ENCODE measurements around the gene ESYT1. TPM values are rescaled to one million over a fixed set of nuclear protein-coding genes. Genes with fewer than 3 reads are reported as not detected.
"Not testable (repeated sequence)": the region's sequence is repeated elsewhere in the genome, so short reads cannot be mapped to it uniquely, and the experiment has no call there.

ESYT1 gene
- total RNA-seq, 1 experiment from 2014 or later: 163 TPM

DNA sequence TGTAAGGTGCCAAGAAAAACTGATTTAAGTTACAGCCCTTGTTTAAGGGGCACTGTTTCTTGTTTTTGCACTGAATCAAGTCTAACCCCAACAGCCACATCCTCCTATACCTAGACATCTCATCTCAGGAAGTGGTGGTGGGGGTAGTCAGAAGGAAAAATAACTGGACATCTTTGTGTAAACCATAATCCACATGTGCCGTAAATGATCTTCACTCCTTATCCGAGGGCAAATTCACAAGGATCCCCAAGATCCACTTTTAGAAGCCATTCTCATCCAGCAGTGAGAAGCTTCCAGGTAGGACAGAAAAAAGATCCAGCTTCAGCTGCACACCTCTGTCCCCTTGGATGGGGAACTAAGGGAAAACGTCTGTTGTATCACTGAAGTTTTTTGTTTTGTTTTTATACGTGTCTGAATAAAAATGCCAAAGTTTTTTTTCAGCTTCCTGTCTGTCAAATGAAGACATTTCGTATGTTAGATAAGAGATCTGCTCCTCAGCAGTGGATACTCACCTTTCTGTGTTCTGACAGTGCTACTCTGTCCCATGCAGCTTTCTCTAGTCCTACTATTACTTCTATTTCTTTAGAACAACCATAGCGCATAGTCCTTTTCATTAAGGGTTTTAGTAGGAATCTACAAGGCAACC lies 24.9 kb upstream of the ESYT1 start:
- DNase-seq (ENCODE audit: low read depth): no peak
- in situ Hi-C loops (cut with HindIII; ENCODE audit: low pct_unique_long_range_greater_than_20kb, low sequenced_read_pairs): no loop called here

DNA sequence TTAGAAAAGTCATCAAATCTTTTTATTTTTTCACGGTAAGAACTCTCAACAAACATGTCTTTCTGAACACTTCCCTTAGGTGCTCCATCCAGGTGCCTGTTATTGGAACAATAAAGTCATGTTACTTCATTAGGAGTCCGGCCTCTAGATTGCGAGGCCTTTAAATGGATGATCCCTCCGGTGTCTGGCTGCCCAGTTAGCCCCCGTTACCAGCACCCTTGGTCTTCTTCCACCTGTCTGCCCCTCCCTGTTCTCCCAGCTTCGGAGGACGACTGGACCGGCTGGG lies 24.3 kb upstream of the ESYT1 start:
- no peak for DNase-seq (ENCODE audit: low read depth)
- in situ Hi-C loops (cut with HindIII; ENCODE audit: low pct_unique_long_range_greater_than_20kb, low sequenced_read_pairs): no loop called here

DNA sequence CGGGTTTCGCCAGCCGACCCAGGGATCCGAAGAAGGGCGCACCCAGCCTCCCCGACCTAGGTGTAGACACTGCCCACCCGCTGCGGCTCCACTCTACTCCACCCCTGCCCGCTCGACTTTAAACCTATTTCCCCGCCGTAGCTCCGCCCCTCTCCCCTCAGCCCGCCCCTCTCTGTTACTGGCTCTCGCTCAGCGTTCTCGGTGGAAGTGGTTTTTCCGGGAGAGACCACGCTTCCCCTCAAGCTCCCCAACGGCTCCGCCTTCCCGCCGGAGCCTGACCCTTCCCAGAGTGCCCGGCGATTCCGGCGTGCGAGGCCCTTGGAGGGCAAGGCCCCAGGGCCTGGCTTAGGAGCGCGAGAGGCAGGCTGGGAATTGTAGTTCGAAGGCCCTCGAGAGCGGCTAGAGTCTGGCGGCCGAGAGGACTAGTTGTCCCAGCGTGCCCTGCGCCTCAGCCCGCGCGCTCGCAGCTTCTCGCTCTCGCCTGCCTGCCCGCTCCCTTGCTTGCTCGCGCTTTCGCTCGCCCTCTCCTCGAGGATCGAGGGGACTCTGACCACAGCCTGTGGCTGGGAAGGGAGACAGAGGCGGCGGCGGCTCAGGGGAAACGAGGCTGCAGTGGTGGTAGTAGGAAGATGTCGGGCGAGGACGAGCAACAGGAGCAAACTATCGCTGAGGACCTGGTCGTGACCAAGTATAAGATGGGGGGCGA lies 23.8 kb upstream of the ESYT1 start, which contains the start of gene PA2G4:
TSS of gene PA2G4 (plus strand) at position 451 of the 706 bp plus-strand sequence. CDS start at position 630, 179 bp downstream.
- in situ Hi-C loops (cut with HindIII; ENCODE audit: low pct_unique_long_range_greater_than_20kb, low sequenced_read_pairs): no loop called here
- DNase-seq (ENCODE audit: low read depth): peak; percentile 100

DNA sequence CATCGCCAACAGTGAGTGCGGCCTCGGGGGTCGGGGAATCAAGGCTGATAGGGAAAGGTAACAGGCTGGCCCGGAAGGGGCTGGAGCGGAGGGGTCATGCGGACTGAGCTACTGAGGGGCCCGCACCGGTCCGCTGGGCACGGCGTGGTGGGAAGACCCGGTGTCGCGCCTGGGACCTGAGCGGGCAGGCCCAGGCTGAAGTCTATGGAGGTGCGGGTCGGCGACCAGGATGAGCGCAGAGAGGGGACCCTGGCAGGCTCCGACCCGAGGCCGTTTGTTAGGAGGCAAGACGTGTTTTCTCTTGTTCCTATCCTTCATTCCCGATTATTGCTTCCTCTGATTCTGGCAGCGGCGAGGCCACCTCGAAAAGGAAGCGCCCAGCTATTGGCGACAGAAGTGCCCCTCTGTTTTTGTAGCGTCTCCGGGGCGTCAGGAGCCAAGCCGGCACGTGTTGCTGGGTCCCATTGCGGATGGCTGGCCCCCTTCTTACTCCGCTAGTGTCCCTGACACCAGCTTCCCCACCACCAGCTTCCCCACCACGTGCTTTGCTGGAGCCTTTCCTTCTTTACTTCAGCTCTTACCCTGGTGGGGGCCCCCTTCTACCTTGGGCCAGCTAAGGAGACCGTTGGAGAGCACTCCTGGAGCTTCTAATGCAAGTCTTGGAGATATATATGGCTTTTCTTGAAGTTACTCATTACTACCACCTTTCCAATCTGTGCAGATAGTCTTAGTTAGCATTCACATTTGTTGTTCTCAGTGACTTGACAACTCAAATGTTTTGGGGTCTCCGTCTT lies 23.1 kb upstream of the ESYT1 start:
- in situ Hi-C loops (cut with HindIII; ENCODE audit: low pct_unique_long_range_greater_than_20kb, low sequenced_read_pairs): no loop called here
- DNase-seq (ENCODE audit: low read depth): no peak

DNA sequence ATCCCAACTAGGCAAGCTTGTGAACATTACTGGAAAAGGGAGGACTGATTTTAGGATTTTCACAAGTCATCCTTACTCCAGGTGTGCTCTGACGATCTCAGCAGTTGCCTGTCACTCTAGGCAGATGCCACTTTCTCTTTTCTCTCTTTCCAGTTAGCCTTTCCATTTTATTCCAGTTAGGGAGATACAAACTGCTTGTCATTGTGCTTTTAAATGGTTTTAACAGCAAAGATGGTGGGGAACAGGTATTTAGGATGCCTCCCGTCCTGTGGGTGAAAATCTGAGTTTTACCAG lies 22.5 kb upstream of the ESYT1 start:
- no peak for DNase-seq (ENCODE audit: low read depth)
- in situ Hi-C loops (cut with HindIII; ENCODE audit: low pct_unique_long_range_greater_than_20kb, low sequenced_read_pairs): no loop called here

DNA sequence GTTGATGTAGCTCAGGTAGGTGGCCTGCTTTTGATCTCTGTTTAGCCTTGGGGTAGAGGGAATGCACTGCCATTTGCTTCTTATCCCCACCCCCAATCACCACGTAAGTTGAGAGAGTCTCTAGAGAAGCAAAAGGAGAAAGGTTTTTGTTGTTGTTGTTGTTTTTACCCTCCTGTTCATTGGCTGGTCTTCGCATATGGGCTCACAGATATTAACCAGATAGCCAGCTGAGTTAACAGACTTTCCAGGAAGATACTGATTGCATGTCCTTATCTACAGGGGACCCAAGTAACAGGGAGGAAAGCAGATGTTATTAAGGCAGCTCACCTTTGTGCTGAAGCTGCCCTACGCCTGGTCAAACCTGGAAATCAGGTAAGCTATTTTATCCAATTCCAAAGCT lies 20.8 kb upstream of the ESYT1 start:
- no peak for DNase-seq (ENCODE audit: low read depth)
- in situ Hi-C loops (cut with HindIII; ENCODE audit: low pct_unique_long_range_greater_than_20kb, low sequenced_read_pairs): no loop called here

DNA sequence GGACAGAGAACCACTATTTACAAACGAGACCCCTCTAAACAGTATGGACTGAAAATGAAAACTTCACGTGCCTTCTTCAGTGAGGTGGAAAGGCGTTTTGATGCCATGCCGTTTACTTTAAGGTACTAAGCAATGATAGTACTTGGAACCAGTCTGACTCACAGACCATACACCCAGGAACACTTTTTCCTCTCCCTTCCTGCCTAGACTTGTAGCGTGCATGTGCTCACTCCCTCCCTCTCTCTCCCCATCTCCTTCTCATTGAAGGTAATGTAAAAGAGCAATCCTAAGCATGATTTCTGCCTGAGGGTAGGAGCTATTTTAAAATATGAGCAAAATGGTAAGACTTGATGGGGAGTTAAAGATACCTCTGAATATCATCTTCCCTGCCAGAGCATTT lies 17.5 kb upstream of the ESYT1 start:
- in situ Hi-C loops (cut with HindIII; ENCODE audit: low pct_unique_long_range_greater_than_20kb, low sequenced_read_pairs): no loop called here
- DNase-seq (ENCODE audit: low read depth): no peak

DNA sequence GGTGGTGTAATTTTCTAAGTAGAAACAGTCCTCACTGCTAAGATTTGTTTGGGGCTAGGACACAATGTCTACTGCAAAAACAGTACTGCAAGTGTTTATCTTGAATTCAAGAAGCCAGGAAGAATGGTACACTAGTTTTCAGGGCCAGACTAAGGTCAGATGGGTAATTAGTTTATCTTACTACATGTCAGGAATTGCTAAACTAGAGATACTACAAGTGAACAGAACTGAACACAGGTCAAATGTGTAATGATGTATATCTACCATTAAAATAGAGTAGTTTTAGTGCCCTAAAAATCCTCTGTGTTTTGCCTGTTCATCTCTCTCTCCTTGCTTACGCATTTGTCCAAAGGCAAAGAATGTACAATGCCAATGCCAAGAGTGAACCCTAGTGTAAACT lies 14.0 kb upstream of the ESYT1 start:
- in situ Hi-C loops (cut with HindIII; ENCODE audit: low pct_unique_long_range_greater_than_20kb, low sequenced_read_pairs): no loop called here
- no peak for DNase-seq (ENCODE audit: low read depth)

DNA sequence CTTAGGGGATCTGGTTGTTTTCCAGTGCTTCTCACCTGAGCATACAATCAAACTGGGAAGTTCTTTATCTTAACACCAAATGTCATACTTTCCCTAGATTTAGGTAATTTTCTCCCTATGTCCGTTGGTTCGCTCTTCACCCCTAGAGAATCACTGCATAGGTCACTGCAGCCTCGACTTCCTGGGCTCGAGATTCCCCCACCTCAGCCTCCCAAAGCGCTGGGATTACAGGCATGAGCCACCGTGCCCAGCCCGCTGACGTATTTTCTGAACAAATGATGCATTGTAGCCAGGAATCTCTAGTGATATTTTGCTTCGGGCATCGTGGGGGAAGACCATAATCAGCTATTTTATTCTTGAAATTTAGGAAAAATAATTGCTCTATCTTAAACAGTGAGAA lies 12.7 kb upstream of the ESYT1 start:
- DNase-seq (ENCODE audit: low read depth): no peak
- in situ Hi-C loops (cut with HindIII; ENCODE audit: low pct_unique_long_range_greater_than_20kb, low sequenced_read_pairs): no loop called here

DNA sequence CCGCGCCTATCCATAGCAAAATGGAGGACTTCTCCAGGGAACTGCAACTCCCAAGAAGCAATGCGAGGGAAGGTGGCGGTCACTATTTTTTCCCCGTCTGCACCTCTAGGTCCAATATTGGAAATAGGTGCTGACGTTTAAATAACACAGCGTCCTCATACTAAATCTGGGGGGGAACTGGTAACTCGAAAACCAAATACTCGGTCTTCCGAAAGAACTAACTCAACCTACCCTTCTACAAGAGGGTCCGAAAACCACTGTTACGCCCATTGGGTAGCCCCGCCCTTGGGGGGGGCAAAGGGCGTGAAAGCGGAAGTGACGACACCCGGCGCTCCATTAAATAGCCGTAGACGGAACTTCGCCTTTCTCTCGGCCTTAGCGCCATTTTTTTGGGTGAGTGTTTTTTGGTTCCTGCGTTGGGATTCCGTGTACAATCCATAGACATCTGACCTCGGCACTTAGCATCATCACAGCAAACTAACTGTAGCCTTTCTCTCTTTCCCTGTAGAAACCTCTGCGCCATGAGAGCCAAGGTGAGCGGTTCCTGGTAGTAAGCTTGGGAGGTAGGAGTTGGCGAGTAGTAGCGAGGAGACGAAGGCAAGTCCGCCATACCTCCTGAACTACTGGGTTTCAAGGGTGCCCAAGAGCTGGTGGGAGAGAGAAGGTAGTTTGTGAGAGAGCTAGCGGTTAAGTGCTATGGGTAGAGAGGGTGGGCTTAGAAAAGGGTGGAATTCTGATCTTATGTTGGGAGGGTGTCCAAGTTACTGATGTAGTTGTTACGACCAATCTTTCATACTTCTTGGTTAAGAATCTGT lies 11.6 kb upstream of the ESYT1 start, which contains the start of gene RPL41:
TSS of gene RPL41 (plus strand) at position 367 of the 815 bp plus-strand sequence.
- peak; percentile 98 for DNase-seq (ENCODE audit: low read depth)
- in situ Hi-C loops (cut with HindIII; ENCODE audit: low pct_unique_long_range_greater_than_20kb, low sequenced_read_pairs): no loop called here

DNA sequence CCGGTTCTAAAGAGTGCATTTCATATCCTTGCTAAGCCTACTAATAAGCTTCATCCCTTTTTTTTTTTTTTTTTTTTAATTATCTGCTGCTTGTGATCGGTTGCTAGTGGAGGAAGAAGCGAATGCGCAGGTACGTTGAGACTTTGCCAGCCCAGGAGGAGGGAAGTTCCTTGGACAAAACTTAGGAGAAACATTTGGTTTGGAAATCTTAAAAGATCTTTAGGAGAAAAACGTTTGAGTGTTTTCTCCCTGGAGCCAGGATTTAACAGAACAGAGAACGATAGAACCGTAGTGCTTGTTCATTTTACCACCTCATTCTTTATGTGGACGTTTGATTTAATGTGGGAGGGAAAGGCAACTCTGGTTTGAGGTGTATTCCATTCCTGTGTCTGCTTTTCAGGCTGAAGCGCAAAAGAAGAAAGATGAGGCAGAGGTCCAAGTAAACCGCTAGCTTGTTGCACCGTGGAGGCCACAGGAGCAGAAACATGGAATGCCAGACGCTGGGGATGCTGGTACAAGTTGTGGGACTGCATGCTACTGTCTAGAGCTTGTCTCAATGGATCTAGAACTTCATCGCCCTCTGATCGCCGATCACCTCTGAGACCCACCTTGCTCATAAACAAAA lies 10.9 kb upstream of the ESYT1 start:
- DNase-seq (ENCODE audit: low read depth); in situ Hi-C loops (cut with HindIII; ENCODE audit: low pct_unique_long_range_greater_than_20kb, low sequenced_read_pairs): not testable (repeated sequence)

DNA sequence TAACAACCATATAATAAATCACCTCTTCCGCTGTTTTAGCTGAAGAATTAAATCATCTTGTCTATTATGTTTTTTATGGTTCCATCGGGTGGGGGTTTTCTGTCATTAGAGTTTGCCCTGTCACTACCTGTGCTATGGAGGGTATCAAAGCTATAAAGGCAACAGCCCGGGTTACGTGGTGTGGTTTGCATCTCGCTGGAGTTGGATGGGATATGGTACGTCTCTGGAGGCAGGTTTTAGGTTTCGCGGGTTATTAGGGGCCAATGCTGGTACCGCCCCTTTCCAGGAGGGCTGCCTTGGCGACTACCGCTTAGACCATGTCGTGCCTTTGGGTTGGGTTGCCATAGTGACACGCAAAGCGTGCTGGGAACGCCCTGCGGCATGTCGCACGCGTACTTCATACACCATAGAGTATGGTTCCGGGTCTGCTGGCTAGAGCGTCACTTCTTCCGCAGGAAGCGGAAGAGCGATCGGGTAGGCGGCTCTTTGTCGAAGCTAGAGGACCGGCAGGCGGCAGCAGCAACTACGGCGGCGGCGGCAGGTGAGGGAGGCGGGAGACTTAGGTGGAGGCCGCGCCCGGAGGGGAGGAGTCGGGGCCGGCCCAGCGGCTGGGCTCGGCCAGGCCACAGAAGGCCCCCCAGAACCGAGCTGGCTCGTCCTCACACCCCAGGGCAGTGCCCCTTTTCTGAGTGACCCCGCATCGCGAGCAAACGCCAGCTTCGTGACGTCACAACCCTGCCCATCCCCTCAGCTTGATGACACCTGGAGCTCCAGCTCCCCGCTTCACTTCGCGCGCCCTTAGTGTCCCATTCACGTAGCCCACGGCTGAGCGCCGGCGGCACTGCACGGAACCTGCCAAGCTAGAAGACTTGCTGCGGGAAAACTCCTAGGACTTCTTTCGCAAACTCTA lies 10.0 kb upstream of the ESYT1 start, which contains the start of gene ZC3H10:
TSS of gene ZC3H10 (plus strand) at position 489 of the 910 bp plus-strand sequence. CDS start 2,297 bp downstream, outside the sequence.
- in situ Hi-C loops (cut with HindIII; ENCODE audit: low pct_unique_long_range_greater_than_20kb, low sequenced_read_pairs): no loop called here

DNA sequence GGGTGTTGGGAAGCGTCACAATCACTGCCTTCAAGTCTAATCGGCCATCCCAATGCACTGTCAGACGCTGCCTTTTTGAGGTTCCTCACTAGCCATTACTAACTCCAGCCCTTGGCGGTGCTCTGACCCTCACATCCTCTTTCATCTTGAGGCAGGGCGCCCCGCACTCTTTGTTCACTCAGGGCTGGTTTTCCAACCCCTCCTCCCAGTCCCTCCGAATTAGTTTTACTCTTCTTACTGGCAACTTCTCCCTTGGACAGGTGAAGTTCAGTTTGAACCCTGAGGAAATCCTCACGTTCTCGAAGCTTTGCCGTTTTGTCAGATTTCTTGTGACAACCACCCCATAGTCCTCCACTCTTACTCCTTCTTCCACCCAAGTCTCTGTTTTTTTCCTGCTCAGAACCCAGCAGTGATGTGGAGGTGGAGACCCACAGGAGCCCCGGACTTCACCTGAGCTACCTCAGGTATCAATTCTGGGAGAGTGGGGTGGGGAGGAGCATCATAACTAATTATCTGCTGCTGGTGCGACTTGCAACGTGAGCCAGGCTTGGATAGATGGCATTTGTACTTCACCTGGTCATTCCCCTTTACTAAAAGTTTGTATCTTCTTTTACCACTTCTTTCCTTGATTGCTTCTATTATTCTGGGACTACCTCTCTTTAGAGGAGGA lies 9.2 kb upstream of the ESYT1 start:
- no peak for DNase-seq (ENCODE audit: low read depth)
- in situ Hi-C loops (cut with HindIII; ENCODE audit: low pct_unique_long_range_greater_than_20kb, low sequenced_read_pairs): no loop called here

More for the DNA sequence above, 10.0 kb upstream of the ESYT1 start, which contains the start of gene ZC3H10:
- peak; percentile 99 for DNase-seq (ENCODE audit: low read depth)

DNA sequence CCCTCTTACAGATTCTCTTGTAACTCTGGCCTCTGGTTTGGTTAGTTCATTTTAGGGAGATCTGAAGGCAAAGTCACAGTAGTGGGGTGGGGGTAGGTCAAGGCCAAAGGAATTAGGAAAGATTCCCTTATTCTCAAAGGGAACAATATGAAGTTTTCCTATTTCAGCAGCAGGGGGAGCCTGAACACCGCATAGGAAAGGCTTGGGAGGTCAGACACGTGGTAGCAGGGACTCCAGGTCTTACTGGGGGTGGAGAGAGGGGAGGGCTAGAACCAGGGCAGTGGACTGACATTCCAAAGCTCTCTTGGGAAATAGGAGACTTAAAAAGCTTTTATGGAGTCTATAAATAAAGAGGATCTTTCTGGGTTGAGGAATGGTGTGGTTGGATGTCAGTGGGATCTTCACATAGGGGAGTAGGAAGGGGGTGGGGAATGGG lies 8.7 kb upstream of the ESYT1 start:
- peak; percentile 77 for DNase-seq (ENCODE audit: low read depth)
- in situ Hi-C loops (cut with HindIII; ENCODE audit: low pct_unique_long_range_greater_than_20kb, low sequenced_read_pairs): no loop called here

DNA sequence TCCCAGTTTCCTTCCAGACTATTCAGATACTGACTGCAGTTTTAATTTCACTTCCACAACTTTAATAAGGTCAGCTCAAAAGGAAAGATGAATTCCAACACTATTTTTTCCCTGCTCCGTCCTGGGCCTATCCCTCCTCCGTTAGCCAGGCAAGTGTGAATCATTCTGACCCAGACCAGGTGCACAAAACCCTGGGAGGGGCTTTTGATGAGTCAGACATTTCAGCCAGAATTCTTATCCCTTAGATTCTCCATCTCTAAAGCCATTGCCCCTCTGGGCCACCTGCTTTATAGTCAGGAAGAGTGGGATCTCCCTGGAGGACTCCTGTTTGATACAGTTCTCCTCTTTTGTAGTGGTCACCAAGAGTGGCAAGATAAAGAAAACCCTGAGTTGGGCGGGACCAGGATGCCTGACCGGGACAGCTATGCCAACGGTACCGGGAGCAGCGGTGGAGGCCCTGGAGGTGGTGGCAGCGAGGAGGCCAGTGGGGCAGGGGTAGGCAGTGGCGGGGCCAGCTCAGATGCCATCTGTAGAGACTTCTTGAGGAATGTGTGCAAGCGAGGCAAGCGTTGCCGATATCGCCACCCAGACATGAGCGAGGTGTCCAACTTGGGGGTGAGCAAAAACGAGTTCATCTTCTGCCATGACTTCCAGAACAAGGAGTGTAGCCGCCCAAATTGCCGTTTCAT lies 7.8 kb upstream of the ESYT1 start:
- in situ Hi-C loops (cut with HindIII; ENCODE audit: low pct_unique_long_range_greater_than_20kb, low sequenced_read_pairs): no loop called here
- DNase-seq (ENCODE audit: low read depth): no peak

DNA sequence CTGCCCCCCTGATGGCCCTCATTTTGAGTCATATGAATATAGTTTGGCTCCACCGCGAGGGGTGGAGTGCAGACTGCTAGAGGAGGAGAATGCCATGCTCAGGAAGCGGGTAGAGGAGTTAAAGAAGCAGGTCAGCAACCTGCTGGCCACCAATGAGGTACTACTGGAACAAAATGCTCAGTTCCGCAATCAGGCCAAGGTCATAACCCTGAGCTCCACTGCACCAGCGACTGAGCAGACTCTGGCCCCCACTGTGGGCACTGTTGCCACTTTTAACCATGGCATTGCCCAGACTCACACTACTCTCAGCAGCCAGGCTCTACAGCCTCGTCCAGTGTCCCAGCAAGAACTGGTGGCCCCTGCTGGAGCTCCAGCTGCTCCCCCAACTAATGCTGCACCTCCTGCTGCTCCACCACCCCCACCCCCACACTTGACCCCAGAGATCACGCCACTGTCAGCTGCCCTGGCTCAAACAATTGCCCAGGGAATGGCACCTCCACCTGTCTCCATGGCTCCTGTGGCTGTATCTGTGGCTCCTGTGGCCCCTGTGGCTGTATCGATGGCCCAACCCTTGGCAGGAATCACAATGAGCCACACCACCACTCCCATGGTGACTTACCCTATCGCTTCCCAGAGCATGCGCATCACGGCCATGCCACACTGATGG lies 6.7 kb upstream of the ESYT1 start:
- in situ Hi-C loops (cut with HindIII; ENCODE audit: low pct_unique_long_range_greater_than_20kb, low sequenced_read_pairs): no loop called here
- DNase-seq (ENCODE audit: low read depth): no peak

Data from Caki2 (cell line).